Ishikawa (cell line): Measurements from ENCODE around the gene APOC3.

Experiments
- CEBPB ChIP-seq: IDR thresholded peaks from 2 replicates; pipeline ENCODE4 v1.6.1; 2012
- CREB1 ChIP-seq: IDR thresholded peaks from 2 replicates; pipeline ENCODE4 v1.6.1; 2012; ENCODE audit warnings: low read depth
- EGR1 ChIP-seq: IDR thresholded peaks from 2 replicates; pipeline ENCODE4 v1.6.1; 2012
- EP300 ChIP-seq: IDR thresholded peaks from 2 replicates; pipeline ENCODE4 v1.6.1; 2012; ENCODE audit warnings: borderline replicate concordance
- FOXM1 ChIP-seq: IDR thresholded peaks from 2 replicates; pipeline ENCODE4 v1.6.1; 2012; ENCODE audit warnings: low read depth, borderline replicate concordance
- NFIC ChIP-seq: IDR thresholded peaks from 2 replicates; pipeline ENCODE4 v1.6.1; 2012
- RAD21 ChIP-seq: IDR thresholded peaks from 2 replicates; pipeline ENCODE4 v1.6.1; 2012; ENCODE audit warnings: low read depth
- TAF1 ChIP-seq: IDR thresholded peaks from 2 replicates; pipeline ENCODE4 v1.6.1; 2012; ENCODE audit warnings: low read depth, mild to moderate bottlenecking
- TCF12 ChIP-seq: IDR thresholded peaks from 2 replicates; pipeline ENCODE4 v1.6.1; 2012; ENCODE audit warnings: low read depth
- TEAD4 ChIP-seq: IDR thresholded peaks from 2 replicates; pipeline ENCODE4 v1.6.1; 2012
- USF1 ChIP-seq: IDR thresholded peaks from 2 replicates; pipeline ENCODE4 v1.6.1; 2012
- YY1 ChIP-seq: IDR thresholded peaks from 2 replicates; pipeline ENCODE4 v1.6.1; 2012; ENCODE audit warnings: low read depth
- ZBTB7A ChIP-seq: IDR thresholded peaks from 2 replicates; pipeline ENCODE4 v1.6.1; 2012; ENCODE audit warnings: low read depth
- TF ChIP-seq, protein P1 (sequence below): IDR thresholded peaks from 2 replicates; pipeline ENCODE4 v1.6.1; 2012; ENCODE audit warnings: low read depth, mild to moderate bottlenecking
- TF ChIP-seq, protein P2 (sequence below): IDR thresholded peaks from 2 replicates; pipeline ENCODE4 v1.6.1; 2012

APOC3 gene

GRCh38 chr11:116813781-116814471 is 15.8 kb upstream of the APOC3 start:
- TF ChIP-seq EGR1, result no peak
- TF ChIP-seq TEAD4, result no peak
- TF ChIP-seq NFIC, result no peak
- TF ChIP-seq, protein P1, sequence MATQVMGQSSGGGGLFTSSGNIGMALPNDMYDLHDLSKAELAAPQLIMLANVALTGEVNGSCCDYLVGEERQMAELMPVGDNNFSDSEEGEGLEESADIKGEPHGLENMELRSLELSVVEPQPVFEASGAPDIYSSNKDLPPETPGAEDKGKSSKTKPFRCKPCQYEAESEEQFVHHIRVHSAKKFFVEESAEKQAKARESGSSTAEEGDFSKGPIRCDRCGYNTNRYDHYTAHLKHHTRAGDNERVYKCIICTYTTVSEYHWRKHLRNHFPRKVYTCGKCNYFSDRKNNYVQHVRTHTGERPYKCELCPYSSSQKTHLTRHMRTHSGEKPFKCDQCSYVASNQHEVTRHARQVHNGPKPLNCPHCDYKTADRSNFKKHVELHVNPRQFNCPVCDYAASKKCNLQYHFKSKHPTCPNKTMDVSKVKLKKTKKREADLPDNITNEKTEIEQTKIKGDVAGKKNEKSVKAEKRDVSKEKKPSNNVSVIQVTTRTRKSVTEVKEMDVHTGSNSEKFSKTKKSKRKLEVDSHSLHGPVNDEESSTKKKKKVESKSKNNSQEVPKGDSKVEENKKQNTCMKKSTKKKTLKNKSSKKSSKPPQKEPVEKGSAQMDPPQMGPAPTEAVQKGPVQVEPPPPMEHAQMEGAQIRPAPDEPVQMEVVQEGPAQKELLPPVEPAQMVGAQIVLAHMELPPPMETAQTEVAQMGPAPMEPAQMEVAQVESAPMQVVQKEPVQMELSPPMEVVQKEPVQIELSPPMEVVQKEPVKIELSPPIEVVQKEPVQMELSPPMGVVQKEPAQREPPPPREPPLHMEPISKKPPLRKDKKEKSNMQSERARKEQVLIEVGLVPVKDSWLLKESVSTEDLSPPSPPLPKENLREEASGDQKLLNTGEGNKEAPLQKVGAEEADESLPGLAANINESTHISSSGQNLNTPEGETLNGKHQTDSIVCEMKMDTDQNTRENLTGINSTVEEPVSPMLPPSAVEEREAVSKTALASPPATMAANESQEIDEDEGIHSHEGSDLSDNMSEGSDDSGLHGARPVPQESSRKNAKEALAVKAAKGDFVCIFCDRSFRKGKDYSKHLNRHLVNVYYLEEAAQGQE, result no peak
- no peak for TF ChIP-seq YY1

DNA sequence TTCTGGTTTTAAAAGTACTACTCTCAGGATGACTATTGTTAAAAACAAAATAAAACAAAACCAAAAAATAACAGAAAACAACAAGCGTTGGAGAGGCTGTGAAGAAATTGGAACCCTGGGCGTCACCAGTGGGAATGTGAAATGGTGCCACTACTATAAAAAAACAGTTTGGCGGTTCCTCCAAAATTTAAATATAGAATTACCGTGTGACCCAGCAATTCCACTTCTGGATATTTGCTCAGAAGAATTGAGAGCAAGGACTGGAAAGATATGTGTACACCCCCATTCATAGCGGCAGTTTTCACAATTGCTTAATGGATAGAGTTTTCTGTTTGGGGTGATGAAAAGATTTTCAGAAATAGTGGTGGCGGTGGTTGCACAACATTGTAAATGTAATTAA is 15.2 kb upstream of the APOC3 start:
- TF ChIP-seq TAF1 (no peak), CEBPB (no peak), EP300 (no peak), CREB1 (no peak)

- TF ChIP-seq TCF12 (no peak), EP300 (no peak), FOXM1 (no peak), RAD21 (no peak), CREB1 (no peak), CEBPB (no peak), ZBTB7A (no peak), TEAD4 (no peak), TAF1 (no peak), YY1 (no peak), USF1 (no peak), NFIC (no peak), EGR1 (no peak)
- TF ChIP-seq, protein P1, result no peak
- TF ChIP-seq, protein P2, sequence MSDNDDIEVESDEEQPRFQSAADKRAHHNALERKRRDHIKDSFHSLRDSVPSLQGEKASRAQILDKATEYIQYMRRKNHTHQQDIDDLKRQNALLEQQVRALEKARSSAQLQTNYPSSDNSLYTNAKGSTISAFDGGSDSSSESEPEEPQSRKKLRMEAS, result no peak
These were observed 10.7 kb upstream of the APOC3 start for GRCh38 chr11:116819049-116819448.

DNA sequence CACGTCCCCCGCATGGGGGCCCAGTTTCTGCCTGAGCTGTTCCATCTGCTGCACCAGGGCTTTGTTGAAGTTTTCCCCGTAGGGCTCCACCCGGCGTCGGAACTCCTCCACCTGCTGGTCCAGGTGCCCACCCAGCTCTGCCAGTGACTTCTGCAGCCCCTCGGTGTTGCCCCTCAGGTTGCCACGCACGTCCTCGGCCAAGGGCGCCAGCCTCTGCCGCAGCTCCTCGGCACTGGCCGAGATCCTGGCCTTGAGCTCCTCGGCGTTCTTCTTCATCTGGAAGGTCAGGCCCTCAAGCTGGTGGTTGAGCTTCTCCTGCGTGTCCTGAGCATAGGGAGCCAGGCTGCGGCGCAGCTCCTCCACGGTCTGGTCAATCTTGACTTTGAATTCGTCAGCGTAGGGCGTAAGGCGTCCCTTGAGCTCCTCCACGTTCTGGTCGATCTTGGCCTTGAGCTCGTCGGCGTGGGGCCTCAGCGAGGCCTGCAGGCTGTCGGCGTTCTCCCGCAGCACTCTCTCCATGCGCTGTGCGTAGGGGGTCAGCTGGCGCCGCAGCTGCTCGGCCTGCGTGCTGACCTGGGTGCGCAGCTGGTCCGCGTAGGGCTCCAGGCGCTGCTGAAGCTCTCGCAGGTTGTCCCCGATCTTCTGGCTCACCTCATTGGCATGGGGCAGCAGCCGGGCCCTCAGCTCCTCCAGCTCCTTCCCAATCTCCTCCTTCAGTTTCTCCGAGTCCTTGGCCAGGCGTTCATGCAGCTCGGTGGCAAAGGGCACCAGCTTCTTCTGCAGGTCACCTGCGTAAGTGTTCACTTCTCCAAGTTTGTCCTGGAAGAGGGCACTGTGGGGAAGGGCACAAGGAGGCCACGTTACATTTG is 8.4 kb upstream of the APOC3 start:
- TF ChIP-seq EGR1 (no peak), YY1 (no peak), RAD21 (no peak), NFIC (no peak), TAF1 (no peak), TCF12 (no peak), USF1 (no peak), FOXM1 (no peak), CREB1 (no peak), ZBTB7A (no peak), EP300 (no peak)

DNA sequence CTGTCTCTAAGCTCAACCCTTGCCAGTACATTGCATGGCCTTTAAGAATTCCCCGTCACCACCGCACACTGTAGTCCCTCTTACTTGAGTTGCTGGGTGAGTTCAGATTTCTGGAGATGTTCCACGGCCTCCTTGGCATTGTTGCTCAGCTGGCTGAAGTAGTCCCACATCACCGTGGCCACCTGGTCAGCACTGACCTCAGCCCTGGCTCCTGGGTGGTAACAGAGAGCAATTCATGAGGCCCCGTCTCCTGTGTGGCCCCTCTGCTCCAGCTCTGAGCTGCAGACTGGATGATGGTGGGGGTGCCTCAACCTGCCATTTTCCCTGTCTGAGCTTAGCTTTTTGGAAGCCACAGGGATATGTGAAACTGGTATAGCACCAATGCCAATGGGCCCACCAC is 7.1 kb upstream of the APOC3 start:
- TF ChIP-seq CREB1 (no peak), FOXM1 (no peak), EP300 (no peak), USF1 (no peak), TCF12 (no peak), TEAD4 (no peak), EGR1 (no peak), RAD21 (no peak), YY1 (no peak), CEBPB (no peak), NFIC (no peak), ZBTB7A (no peak)
- TF ChIP-seq, protein P1, result no peak
- TF ChIP-seq, protein P2, result no peak
